ENCODE data around the gene ZBTB20.

ZBTB20 gene

GRCh38 chr3:114745322-114746240 lies 401.5 kb downstream of the ZBTB20 start:
- DNase-seq, result no peak

- DNase-seq, result no peak
These were observed 403.2 kb downstream of the ZBTB20 start for GRCh38 chr3:114743746-114744485.

- DNase-seq, result no peak
These were observed 406.0 kb downstream of the ZBTB20 start for GRCh38 chr3:114741066-114741465.

GRCh38 chr3:114739627-114740026 lies 407.5 kb downstream of the ZBTB20 start:
- DNase-seq, result no peak

- DNase-seq, result no peak
These were observed 414.7 kb downstream of the ZBTB20 start for GRCh38 chr3:114732353-114732752.

- no peak for DNase-seq
These were observed 416.7 kb downstream of the ZBTB20 start for GRCh38 chr3:114730397-114730796.

- no peak for DNase-seq
These were observed 419.7 kb downstream of the ZBTB20 start for GRCh38 chr3:114727373-114727772.

GRCh38 chr3:114725966-114726365 lies 421.1 kb downstream of the ZBTB20 start:
- DNase-seq, result no peak

- no peak for DNase-seq
These were observed 424.6 kb downstream of the ZBTB20 start for GRCh38 chr3:114722530-114722929.

GRCh38 chr3:114721864-114722263 lies 425.2 kb downstream of the ZBTB20 start:
- no peak for DNase-seq

GRCh38 chr3:114721209-114721608 lies 425.9 kb downstream of the ZBTB20 start:
- no peak for DNase-seq

- DNase-seq, result no peak
These were observed 428.2 kb downstream of the ZBTB20 start for GRCh38 chr3:114718898-114719210.

- DNase-seq, result no peak
These were observed 428.8 kb downstream of the ZBTB20 start for GRCh38 chr3:114718071-114718897.

GRCh38 chr3:114716916-114717315 lies 430.2 kb downstream of the ZBTB20 start:
- DNase-seq, result no peak

GRCh38 chr3:114716126-114716525 lies 431.0 kb downstream of the ZBTB20 start:
- DNase-seq, result no peak

- DNase-seq, result no peak
These were observed 432.1 kb downstream of the ZBTB20 start for GRCh38 chr3:114714957-114715460.

- DNase-seq, result no peak
These were observed 432.9 kb downstream of the ZBTB20 start for GRCh38 chr3:114714237-114714636.

GRCh38 chr3:114712728-114713492 lies 434.2 kb downstream of the ZBTB20 start:
- no peak for DNase-seq

GRCh38 chr3:114711321-114711886 lies 435.7 kb downstream of the ZBTB20 start:
- no peak for DNase-seq

GRCh38 chr3:114709102-114709501 lies 438.0 kb downstream of the ZBTB20 start:
- DNase-seq, result no peak

GRCh38 chr3:114707252-114707860 lies 439.7 kb downstream of the ZBTB20 start:
- no peak for DNase-seq
